Measurements from ENCODE around the gene NUP153. TPM values are rescaled to one million over a fixed set of nuclear protein-coding genes. Genes with fewer than 3 reads are reported as not detected.
"Not testable (repeated sequence)": the region's sequence is repeated elsewhere in the genome, so short reads cannot be mapped to it uniquely, and the experiment has no call there.

The NUP153 gene
- total and polyA plus RNA-seq, 2 donors (not counting 1 experiment from before 2014, with no cell fraction given): 17.9 to 70.5 TPM

DNA sequence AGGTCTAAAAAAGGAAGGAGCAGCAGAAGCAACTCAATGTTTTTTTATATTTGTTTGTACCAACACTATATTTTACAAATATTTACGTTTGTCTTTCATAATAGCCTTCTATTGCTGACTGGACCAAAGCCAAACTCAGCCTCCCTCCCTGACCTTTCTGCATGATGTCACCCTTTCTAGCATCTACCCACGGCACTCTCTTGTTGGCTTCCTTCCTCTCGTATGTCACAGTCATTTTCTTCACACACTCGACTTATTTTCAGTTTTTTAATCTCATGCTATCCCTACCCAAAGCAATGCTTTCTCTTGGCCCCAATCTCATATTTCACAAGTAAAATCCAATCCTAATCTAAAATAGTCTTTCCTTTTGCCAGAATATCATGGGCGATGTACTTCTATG lies 122.9 kb downstream of the NUP153 start:
- POLR2A ChIA-PET: no interaction called here
- no peak overlapping the region for H2AFZ ChIP-seq (ENCODE audit: insufficient read depth, low read depth, low read length, poor library complexity, severe bottlenecking)

DNA sequence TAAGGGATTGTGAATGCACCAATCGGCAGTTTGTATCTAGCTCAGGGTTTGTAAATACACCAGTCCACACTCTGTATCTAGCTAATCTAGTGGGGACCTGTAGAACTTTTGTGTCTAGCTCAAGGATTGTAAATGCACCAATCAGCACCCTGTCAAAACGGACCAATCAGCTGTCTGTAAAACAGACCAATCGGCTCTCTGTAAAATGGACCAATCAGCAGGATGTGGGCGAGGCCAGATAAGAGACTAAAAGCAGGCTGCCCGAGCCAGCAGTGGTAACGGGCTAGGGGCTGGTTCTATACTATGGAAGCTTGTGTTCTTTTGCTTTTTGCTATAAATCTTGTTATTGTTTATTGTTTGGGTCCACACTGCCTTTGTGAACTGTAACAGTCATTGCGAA lies 125.4 kb downstream of the NUP153 start:
- POLR2A ChIA-PET; DNase-seq; H4K20me1 ChIP-seq (ENCODE audit: control insufficient read depth, insufficient read depth, low read length, poor library complexity, severe bottlenecking); H3K9ac ChIP-seq (ENCODE audit: low read length); H3K36me3 ChIP-seq (replicated peaks in 1 of 2; ENCODE audit: control extremely low read depth in 1 of 2, control insufficient read depth in 1 of 2, extremely low read depth in 1 of 2, insufficient read depth in 2 of 2, low read length in 1 of 2); H3K4me2 ChIP-seq (replicated peaks; ENCODE audit: low read depth, low read length, poor library complexity, severe bottlenecking); H3K4me1 ChIP-seq (ENCODE audit: control insufficient read depth in 2 of 2, insufficient read depth in 2 of 2, low read length in 2 of 2); H3K27me3 ChIP-seq (replicated peaks in 1 of 4; ENCODE audit: control extremely low read depth in 1 of 4, control insufficient read depth in 3 of 4, insufficient read depth in 4 of 4, low read length in 3 of 4); H2AFZ ChIP-seq (ENCODE audit: insufficient read depth, low read depth, low read length, poor library complexity, severe bottlenecking); ATAC-seq (ENCODE audit: low read depth); H3K79me2 ChIP-seq (ENCODE audit: control insufficient read depth, insufficient read depth, low read length); H3K4me3 ChIP-seq (ENCODE audit: control extremely low read depth in 1 of 5, extremely low read depth in 1 of 5, insufficient read depth in 1 of 5, low read depth in 2 of 5, low read length in 4 of 5); H3K27ac ChIP-seq (ENCODE audit: low read length in 2 of 2); H3K9me3 ChIP-seq (ENCODE audit: control extremely low read depth in 1 of 3, control insufficient read depth in 2 of 3, insufficient read depth in 1 of 3, low read length in 2 of 3); H3K9me3 Mint-ChIP-seq (ENCODE audit: insufficient read depth); H3K4me1 Mint-ChIP-seq; H3K27ac Mint-ChIP-seq: not testable (repeated sequence)
- CTCF ChIA-PET: interaction anchor here (1.4 to 3.7 kb wide), 2 partner anchors 223 to 235 kb away, joined by 3 to 20 read pairs; no protein-coding TSS in a partner anchor
- H3K27me3 Mint-ChIP-seq: peaks cover 14% of the 10 kb centered on the region
- peak overlapping the region; percentile 25 for H3K4me3 Mint-ChIP-seq
- WGBS (ENCODE audit: insufficient coverage): 96% methylated on average over 5 of the region's 7 CpGs
- intact Hi-C loops (cut with micrococcal nuclease): loop anchor here (5.0 kb wide), 1 partner anchor 541 kb away; the partner anchor contains the start of gene NHLRC1

More for the DNA sequence above, 122.9 kb downstream of the NUP153 start:
- Mint-ChIP-seq H3K27me3 (peaks cover 7% of the 10 kb centered on the region), H3K9me3 (ENCODE audit: insufficient read depth) (no peaks in the 10 kb centered on the region), H3K4me3 (no peak overlapping the region), H3K4me1 (no peaks in the 10 kb centered on the region), H3K27ac (no peak overlapping the region)
- no peak overlapping the region for H3K4me3 ChIP-seq (ENCODE audit: control extremely low read depth in 1 of 5, extremely low read depth in 1 of 5, insufficient read depth in 1 of 5, low read depth in 2 of 5, low read length in 4 of 5)
- H3K9me3 ChIP-seq (ENCODE audit: control extremely low read depth in 1 of 3, control insufficient read depth in 2 of 3, insufficient read depth in 1 of 3, low read length in 2 of 3): no peaks in the 10 kb centered on the region
- no peak overlapping the region for H3K27ac ChIP-seq (ENCODE audit: low read length in 2 of 2)
- H3K4me1 ChIP-seq (ENCODE audit: control insufficient read depth in 2 of 2, insufficient read depth in 2 of 2, low read length in 2 of 2): no peaks in the 10 kb centered on the region
- no peak overlapping the region for H3K9ac ChIP-seq (ENCODE audit: low read length)
- TF ChIP-seq, protein P1, sequence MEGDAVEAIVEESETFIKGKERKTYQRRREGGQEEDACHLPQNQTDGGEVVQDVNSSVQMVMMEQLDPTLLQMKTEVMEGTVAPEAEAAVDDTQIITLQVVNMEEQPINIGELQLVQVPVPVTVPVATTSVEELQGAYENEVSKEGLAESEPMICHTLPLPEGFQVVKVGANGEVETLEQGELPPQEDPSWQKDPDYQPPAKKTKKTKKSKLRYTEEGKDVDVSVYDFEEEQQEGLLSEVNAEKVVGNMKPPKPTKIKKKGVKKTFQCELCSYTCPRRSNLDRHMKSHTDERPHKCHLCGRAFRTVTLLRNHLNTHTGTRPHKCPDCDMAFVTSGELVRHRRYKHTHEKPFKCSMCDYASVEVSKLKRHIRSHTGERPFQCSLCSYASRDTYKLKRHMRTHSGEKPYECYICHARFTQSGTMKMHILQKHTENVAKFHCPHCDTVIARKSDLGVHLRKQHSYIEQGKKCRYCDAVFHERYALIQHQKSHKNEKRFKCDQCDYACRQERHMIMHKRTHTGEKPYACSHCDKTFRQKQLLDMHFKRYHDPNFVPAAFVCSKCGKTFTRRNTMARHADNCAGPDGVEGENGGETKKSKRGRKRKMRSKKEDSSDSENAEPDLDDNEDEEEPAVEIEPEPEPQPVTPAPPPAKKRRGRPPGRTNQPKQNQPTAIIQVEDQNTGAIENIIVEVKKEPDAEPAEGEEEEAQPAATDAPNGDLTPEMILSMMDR (IDR thresholded peaks at IDR 0.05): no peak
- TF ChIP-seq EZH2 (IDR thresholded peaks at IDR 0.05; ENCODE audit: borderline replicate concordance, insufficient read depth, low read depth, low read length, poor library complexity, severe bottlenecking): no peak
- CTCF ChIA-PET: interaction anchor here (0.5 to 3.3 kb wide), 5 partner anchors 121 to 233 kb away, joined by 3 to 38 read pairs (median 3); no protein-coding TSS in a partner anchor
- intact Hi-C loops (cut with micrococcal nuclease): loop anchor here (1.0 to 5.0 kb wide), 4 partner anchors 220 to 538 kb away; partner anchors contain the start of gene NHLRC1
- H3K79me2 ChIP-seq (ENCODE audit: control insufficient read depth, insufficient read depth, low read length): no peaks in the 10 kb centered on the region
- peaks cover 0 to 3% (median 0%) of the 10 kb centered on the region in 4 experiments for H3K27me3 ChIP-seq (replicated peaks in 1 of 4; ENCODE audit: control extremely low read depth in 1 of 4, control insufficient read depth in 3 of 4, insufficient read depth in 4 of 4, low read length in 3 of 4)
- no peak overlapping the region for H3K4me2 ChIP-seq (replicated peaks; ENCODE audit: low read depth, low read length, poor library complexity, severe bottlenecking)
- ATAC-seq (ENCODE audit: low read depth) (no peak), DNase-seq (no peak)
- H4K20me1 ChIP-seq (ENCODE audit: control insufficient read depth, insufficient read depth, low read length, poor library complexity, severe bottlenecking): no peaks in the 10 kb centered on the region
- WGBS (ENCODE audit: insufficient coverage): 34% methylated on average over 4 of the region's 5 CpGs
- H3K36me3 ChIP-seq (replicated peaks in 1 of 2; ENCODE audit: control extremely low read depth in 1 of 2, control insufficient read depth in 1 of 2, extremely low read depth in 1 of 2, insufficient read depth in 2 of 2, low read length in 1 of 2): no peaks in the 10 kb centered on the region
